ENCODE measurements around the gene CACNG4. TPM values are rescaled to one million over a fixed set of nuclear protein-coding genes. Genes with fewer than 3 reads are reported as not detected.

Gene CACNG4
- polyA plus RNA-seq, 3 donors: 2.9 to 3.8 (median 3.1) TPM

DNA sequence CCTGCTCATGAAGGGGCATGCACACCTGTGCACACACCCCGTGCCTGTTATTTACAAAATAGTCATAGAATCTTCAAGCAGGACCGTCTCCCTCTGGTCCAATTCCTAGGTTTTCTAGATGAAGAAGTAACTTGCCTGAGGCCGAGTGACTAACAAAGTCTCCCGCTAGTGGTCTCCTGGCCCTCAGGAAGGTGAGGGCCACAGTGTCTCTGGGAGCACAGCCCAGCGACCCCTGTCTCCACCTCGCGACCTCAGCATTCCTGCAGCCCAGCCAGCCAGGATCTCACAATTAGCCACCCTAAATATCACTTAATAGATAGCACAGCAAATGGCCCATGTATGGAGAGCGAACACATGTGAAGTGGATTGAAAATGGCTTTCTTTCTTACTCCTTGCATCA lies 49.4 kb downstream of the CACNG4 start:
- no peak for DNase-seq (ENCODE audit: low read depth in 3 of 3, low spot score in 2 of 3)

DNA sequence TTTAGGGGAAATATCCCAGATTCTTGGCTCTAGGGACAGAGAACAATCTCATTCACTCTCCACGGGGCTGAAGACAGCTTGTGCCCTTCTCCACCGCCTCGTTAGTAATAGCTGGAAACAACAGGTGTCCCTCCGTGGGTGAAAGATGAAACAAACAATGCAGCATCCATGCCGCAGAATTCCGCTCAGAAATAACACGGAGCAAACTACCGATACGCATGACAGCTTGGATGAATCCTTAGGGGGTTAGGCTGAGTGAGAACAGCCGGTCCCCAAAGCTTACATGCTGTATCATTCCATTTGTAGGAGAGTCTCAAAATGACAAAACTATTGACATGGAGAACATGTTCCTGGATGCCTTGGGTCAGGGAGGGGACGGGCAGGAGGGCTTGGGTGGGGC lies 50.5 kb downstream of the CACNG4 start:
- DNase-seq (ENCODE audit: low read depth in 3 of 3, low spot score in 2 of 3): no peak

DNA sequence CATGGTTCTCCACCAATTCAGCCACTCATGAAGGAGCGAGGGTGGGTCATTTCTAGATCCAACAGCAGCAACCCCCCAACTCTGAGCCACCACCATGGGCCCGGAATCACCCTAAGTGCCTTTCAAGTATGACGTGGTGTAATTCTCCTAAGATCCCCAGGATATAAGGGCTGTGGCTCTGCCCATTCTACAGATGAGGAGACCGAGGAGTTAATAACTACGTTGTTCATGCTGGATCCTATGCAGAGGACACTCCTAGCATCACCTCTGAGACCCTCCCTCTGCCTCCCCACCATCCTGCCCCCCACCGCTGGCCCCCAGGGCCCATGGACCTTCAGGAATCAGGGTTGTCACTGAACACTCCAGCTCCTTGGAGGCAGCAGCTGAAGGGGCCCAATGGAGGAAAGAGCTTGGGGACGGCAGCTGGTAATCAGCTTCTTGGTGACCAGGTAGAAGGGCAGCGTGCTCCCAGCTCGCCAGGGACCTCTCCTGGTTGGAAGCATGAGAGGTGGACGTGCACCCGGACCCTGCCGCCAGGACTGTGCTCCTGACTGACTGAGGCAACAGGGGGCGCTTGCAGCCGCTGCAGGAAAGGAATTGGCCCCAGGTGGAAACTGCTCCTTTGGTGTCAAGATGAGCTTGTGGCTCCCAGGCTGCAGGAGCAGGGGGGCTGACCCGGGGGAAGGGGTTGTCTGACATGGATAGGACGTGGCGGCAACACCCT lies 51.7 kb downstream of the CACNG4 start:
- DNase-seq (ENCODE audit: low read depth in 3 of 3, low spot score in 2 of 3): no peak

DNA sequence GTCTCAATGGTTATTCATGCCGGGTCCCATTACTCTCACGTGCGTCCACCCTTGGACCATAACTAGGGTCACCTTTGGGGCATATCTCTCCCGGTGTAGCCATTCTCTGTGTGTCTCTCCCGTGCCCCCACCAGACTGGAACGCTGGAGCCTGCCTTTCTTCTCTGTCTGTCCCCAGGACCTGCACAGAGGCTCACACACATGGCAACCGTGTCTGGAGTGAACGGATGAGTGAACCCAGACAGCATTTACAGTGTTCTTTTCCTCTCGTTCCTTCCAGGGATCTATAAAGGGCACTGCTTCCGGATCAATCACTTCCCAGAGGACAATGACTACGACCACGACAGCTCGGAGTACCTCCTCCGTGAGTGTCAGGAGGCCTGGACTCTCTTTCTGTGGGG lies 53.4 kb downstream of the CACNG4 start:
- no peak for DNase-seq (ENCODE audit: low read depth in 3 of 3, low spot score in 2 of 3)

DNA sequence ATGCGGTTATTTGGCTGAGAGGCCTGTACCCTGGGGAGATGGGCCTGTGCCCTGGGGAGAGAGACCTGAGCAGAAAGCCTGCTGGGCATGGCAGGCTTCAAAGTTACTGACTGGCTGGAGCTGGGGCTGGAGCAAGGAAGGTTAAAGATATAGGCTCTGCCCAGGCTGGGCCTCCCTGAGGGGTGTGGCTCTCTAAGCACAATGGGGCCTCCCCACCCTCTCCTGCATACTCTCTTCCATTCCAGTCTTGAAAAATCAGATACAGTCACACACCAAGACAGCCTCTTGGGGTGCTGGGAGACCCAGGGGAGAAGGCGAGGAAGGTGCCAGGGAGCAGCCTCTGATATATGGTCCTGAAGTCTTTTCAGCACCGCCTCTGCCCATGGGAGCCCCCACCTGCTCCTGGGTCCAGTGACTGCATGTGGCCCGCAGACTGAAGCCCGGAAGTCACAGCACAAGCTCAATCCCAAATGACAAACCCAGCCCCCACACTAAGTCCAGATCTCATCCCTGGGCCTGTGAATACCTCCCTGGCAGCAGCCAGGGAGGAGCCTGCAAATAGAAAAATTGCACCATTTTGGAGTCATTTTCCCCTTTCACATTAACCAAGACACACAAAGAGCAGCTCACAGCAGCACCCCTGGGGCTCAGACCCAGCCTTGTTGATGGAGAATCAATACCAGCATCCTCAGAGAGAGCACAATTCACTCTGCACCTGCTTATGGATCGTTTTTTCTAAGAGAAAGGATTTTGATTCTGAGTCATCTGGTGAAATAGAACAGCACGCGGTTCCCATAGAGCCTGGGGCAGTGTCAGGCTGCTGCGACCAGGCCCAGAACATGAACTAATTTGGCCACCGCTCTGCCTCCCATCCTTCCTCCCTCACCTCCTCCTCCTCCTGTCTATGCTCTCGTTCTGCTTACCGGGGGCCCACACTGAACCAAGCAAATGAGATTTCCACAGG lies 54.2 kb downstream of the CACNG4 start:
- no peak for DNase-seq (ENCODE audit: low read depth in 3 of 3, low spot score in 2 of 3)

DNA sequence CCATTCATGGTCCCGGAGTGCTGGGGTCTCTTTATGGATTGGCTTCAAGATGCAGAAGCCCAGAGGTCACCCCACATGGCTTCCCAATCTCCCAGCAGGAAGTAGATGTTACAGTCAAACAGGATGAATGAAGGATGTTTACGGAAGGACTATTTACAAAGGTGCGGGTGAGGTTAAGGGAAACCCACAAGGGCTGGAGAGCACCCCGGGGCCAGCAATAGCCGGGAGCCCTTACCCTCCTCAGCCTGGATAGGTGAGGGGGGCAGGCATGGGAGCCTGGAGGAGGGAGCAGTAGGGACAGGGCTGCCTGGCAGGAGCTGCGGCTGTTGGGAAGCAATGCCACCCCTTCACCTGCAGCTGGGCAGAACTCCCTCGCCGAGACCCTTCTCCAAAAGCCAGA lies 55.3 kb downstream of the CACNG4 start:
- DNase-seq (ENCODE audit: low read depth in 3 of 3, low spot score in 2 of 3): no peak

DNA sequence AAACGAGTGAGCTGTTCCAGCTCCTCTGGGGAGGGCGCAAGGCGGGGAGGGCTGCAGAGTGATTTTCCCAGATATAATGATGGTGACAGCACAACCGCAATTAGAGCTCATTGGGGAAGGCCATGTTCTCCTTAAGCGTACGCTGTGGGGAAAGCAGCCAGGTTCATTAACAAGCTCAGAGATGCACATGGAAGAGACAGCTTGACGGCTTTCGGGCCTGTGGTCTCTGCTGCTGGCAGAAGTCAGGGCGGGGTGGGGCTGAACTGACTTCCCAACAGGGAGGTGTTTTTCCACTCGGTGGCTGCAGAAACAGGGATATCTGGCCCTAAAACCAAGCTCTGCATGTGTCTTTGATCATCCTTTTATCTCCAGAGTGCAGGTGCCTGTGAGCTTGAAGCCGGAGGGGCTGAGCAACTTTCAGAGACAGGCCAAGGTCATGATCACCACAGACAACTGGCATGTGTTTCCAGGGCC lies 55.8 kb downstream of the CACNG4 start:
- no peak for DNase-seq (ENCODE audit: low read depth in 3 of 3, low spot score in 2 of 3)

DNA sequence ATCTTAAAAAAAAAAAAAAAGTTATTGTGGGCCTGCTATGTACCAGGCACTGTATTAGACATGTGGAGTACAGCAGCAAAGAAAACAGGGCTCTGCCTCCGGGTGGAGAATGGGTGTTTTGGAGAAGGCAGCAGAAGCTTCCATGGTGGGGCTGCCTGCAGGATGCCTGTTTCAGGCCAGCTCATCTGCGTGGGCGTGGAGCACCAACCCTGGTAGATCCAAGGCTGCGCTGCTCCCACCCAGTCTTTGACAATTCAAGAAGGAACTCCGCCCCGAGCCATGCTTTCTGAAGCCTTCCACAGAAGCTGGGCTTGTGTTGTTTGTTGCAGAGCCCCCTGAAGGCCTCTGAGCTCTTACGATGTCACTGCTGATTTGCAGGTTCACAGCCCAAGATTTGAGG lies 56.7 kb downstream of the CACNG4 start:
- no peak for DNase-seq (ENCODE audit: low read depth in 3 of 3, low spot score in 2 of 3)

DNA sequence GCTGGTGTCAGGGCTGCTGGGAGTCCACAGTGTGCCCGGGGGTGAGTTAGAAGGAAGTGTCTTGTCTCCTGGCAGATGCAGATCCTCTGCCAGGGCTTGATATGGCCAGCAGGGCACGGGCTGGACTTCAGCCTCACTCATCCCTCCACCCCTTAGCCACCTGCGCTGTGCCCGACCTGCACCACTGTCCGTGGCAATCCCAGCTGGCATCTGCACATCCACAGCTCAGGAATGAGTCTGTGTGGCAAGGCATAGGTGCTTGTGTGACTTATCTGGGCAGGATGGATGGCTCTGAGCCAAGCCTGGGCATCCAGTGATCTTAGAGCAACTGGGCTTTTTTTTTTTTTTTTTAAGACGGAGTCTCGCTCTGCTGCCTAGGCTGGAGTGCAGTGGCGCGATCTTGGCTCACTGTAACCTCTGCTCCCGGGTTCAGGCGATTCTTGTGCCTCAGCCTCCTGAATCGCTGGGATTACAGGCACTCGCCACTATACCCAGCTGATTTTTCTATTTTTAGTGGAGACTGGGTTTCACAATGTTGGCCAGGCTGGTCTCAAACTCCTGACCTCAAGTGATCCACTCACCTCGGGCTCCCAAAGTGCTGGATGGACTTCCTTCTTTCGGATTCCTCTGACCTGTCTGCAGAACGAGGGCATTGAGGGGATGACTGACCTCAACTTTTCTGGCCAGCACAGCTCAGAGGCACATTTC lies 57.4 kb downstream of the CACNG4 start:
- DNase-seq (ENCODE audit: low read depth in 3 of 3, low spot score in 2 of 3): no peak

DNA sequence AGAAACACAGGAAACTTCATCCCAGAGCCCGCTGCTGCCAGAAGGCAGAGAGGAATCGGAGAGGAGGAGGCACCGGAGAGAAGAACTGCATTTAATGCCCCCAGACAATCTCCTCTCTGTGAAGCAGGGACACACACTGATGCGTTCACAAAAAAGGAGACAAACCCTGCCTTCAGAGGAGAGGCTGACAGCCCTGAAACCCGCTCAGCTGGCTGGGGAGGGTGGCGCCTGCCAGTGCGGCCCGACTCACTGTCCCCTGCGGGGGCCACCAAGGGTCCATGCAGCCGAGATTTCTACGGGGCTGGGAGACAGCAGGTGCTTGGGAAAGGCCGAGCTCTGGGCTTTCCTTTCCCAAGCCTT lies 57.9 kb downstream of the CACNG4 start:
- DNase-seq (ENCODE audit: low read depth in 3 of 3, low spot score in 2 of 3): no peak

DNA sequence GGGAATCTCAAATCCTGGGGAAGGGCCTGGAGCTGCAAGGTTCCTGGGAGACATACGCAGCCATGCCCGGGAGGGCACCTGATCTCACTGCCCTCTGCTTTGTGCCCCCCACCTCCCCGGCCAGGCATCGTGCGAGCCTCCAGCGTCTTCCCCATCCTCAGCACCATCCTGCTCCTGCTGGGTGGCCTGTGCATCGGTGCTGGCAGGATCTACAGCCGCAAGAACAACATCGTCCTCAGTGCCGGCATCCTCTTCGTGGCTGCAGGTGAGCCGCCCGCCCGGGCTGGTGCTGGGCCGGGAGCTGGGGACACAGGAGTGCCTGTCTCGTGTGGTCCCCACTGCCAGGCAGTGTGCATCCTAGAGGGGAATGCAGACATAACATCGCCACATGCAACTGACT lies 60.2 kb downstream of the CACNG4 start:
- DNase-seq (ENCODE audit: low read depth in 3 of 3, low spot score in 2 of 3): no peak

DNA sequence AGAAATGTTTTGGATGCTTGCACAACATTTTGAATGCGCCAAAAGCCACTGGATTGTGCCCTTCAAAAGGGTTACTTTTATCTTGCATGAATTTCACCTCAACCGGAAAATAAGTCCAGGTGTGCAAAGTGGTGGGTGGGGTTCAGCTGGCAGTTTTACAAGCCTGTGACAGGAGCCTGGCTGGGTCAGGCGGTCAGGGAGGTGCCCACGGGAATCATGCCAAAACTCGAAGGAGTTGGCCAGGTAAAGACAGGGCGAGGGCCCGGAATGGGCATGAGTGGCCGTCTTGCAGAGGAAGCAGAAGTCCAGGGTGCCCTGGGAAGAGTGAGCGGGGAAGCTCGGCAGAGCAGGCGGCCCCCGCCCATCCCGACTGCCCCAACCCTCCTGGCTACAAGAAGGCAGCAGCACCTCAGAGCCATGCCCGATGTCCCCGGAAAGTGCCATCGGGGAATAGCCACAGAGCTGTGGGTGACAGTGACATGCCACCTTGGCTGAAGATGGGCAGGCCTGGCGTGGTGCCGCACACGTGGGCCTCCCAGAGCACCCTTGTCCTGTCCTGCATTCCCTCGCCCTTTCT lies 60.8 kb downstream of the CACNG4 start:
- DNase-seq (ENCODE audit: low read depth in 3 of 3, low spot score in 2 of 3): no peak

DNA sequence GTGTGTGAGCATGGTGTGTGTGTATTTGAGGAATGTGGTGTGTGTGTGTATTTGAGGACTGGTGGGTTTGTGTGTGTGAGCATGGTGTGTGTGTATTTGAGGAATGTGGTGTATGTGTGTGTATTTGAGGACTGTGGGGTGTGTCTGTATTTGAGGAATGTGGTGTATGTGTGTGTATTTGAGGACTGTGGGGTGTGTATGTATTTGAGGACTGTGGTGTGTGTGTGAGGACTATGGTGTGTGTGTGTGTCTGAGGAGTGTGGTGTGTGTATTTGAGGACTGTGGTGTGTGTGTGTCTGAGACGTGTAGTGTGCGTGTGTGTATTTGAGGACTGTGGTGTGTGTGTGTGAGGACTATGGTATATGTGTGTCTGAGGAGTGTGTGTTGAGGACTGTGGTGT lies 61.8 kb downstream of the CACNG4 start:
- no peak for DNase-seq (ENCODE audit: low read depth in 3 of 3, low spot score in 2 of 3)

DNA sequence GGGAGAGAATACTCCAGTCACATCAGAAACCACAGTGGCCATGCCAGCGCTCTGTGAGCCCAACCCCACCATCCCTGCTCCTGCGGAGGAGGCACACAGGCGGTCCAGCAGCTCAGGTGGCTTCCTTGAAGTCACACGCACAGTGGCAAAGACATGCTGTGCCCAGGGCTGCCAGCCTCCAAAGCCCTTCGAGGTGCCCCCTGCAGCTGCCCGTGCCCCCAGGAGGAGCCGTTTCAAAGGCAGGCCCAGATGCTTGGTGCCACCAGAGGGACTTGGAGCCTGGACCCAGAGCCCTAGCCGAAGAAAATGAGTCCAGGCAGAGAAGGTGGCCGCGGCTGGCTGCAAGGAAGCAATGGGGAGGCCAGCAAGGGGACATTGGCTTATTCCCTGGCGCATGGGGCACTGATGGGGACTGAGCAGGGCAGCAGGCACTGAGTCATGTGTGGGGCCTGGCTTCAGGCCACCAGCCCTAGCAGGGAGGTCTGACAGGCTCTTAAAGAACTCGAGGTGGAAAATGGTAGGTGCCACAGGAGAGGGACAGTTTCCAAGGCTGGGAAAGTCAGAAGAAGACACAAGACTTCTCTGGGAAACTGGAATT lies 62.6 kb downstream of the CACNG4 start:
- no peak for DNase-seq (ENCODE audit: low read depth in 3 of 3, low spot score in 2 of 3)

DNA sequence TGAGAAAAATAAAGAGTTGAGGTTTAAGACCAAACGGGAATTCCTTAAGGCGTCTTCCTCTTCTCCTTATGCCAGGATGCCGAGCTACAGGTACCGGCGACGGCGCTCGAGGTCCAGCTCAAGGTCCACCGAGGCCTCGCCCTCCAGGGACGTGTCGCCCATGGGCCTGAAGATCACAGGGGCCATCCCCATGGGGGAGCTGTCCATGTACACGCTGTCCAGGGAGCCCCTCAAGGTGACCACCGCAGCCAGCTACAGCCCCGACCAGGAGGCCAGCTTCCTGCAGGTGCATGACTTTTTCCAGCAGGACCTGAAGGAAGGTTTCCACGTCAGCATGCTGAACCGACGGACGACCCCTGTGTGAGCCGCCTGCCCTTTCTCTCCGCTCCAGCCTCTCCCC lies 66.1 kb downstream of the CACNG4 start:
- DNase-seq (ENCODE audit: low read depth in 3 of 3, low spot score in 2 of 3): no peak

DNA sequence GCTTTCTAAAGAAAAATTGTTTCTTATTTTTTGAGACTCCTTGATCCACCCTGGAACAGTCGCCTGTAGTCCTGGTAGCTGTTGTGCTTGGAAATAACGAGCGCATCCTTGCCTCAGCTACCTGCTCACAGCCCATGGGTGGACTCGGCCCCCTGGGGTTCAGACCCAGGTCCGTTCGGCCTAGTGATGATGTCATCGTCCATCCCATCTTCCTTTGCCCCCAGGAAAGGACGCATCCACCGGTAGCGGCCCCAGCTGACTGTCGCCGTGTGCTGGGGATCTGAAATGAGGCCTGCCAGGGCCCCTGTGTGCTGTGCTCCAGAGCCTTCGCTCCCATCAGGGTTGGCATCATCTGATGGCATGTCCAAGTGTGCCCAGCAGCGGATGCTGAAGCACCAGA lies 67.9 kb downstream of the CACNG4 start:
- DNase-seq (ENCODE audit: low read depth in 3 of 3, low spot score in 2 of 3): no peak

DNA sequence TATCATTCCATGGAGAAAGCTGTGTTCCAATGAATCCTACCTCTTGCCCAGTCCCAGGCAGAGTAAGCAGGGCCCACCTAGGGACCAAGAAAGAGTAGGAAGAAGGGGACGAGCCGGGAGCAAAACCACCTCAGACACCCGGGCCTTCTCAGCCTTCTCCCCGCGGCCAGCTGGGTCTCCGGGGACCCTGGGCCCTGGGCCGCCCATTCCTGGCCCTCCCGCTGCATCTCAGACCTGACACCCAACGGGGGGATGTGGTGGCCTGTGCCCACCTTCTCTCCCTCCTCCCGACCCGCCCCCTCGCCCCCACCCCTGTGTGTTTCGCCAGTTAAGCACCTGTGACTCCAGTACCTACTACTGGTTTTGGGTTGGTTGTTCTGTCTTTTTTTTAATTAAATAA lies 68.5 kb downstream of the CACNG4 start:
- DNase-seq (ENCODE audit: low read depth in 3 of 3, low spot score in 2 of 3): no peak

DNA sequence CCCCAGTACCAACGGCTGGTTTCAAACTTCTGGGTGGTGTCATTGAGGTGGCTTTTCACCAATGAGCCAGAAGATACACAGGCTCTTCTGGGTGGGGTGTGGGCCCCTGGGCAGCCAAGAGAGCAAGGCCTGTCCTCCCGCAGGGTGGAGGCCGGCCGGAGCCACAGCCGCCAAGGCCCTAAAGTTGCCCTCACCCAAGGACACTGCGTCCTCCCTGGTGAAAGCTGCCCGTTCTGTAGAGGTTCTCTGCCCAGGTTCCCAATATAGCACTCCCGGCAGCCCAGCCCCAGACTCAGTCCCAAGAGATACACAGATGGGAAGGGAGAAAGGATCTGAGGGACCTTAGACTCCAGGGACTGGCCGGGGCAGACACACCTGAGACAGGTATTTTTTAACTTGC lies 69.1 kb downstream of the CACNG4 start:
- DNase-seq (ENCODE audit: low read depth in 3 of 3, low spot score in 2 of 3): no peak

DNA sequence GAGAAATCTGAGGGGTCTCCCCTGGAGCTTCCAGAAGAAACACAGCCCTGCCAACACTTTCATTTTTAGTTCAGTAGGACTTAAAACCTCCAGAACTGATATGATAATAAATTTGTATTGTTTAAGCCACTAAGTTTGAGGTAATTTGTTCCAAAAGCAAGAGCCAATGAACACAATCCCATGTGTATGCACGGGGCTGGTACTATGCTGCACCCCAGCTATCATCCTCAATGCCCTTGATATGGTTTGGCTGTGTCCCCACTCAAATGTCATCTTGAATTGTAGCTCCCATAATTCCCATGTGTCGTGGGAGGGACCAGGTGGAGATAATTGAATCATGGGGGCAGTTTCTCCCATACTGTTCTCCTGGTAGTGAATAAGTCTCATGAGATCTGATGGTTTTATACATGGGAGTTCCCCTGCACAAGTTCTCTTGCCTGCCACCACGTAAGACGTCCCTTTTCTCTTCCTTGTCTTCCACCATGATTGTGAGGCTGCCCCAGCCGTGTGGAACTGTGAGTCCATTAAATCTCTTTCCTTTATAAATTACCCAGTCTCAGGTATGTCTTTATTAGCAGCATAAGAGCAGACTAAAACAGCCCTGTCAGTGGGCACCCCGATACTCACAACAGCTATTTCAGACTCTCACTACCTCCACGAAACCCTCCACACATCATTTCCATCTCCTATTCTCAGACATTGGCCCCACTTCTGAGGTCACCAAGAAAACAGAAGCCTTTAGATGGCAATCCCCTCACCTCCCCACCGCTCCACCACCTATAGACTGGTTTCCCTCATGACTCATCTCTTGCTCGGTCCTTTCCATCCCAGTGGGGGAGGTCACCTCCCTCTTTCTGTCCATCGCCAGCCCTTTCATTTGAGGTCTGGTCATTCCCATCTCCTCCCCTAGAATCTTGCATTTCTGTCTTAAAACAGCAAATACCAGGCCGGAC lies 70.9 kb downstream of the CACNG4 start:
- DNase-seq (ENCODE audit: low read depth in 3 of 3, low spot score in 2 of 3): no peak

Measured in right renal cortex interstitium (tissue), 3 donors.